Measurements from ENCODE around the gene TIPIN.

Gene TIPIN

DNA sequence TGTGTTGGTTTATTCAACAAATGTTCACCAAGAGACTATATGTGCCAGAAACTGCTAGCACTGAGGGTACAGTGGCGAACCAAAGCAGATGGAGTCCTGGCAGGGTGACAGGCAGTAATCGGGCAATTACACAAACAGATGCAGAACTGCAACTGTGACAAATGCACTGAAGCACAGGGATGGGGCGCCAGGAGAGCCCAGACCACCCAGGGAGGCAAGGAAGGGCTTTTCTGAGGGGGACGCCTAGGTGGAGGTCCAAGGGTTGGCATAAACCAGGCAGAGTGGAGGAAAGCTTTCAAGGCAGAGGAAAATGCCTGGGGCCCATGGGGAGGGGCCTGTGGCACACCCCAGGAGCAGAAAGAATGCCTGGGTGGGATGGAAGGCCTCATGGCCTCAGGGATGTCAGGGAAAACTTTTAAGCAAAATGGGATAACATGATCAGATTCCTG lies 57.7 kb downstream of the TIPIN start:
- Mint-ChIP-seq H3K27ac (no peak overlapping the region), H3K4me1 (peaks cover 18% of the 10 kb centered on the region), H3K9me3 (no peaks in the 10 kb centered on the region), H3K27me3 (no peaks in the 10 kb centered on the region), H3K36me3 (ENCODE audit: low read depth) (peaks cover 13% of the 10 kb centered on the region), H3K4me3 (no peak overlapping the region)
- no peak for DNase-seq
- ATAC-seq: no peak

DNA sequence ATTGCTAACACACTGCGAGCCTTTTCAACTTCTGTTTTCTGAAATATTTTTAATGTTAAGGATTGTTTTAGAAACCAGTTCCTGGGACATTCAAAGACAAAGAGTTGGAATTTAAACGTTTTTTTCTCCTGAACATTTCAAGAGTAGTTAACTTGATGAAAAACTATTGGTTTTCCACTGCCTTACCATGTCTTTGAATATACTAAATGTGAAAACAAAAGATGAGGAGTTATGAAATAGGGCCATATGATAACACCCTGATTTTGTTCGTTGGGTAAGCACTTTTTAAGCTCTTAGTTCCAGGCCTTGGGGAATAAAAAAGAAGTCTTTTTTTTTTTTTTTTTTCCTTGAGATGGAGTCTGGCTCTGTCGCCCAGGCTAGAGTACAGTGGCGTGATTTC lies 60.3 kb downstream of the TIPIN start:
- no peak for DNase-seq
- ATAC-seq: no peak
- no peaks in the 10 kb centered on the region for H3K9me3 Mint-ChIP-seq
- H3K27ac Mint-ChIP-seq: no peak overlapping the region
- peaks cover 32% of the 10 kb centered on the region for H3K4me1 Mint-ChIP-seq
- H3K36me3 Mint-ChIP-seq (ENCODE audit: low read depth): peaks cover 13% of the 10 kb centered on the region
- no peaks in the 10 kb centered on the region for H3K27me3 Mint-ChIP-seq
- no peak overlapping the region for H3K4me3 Mint-ChIP-seq

DNA sequence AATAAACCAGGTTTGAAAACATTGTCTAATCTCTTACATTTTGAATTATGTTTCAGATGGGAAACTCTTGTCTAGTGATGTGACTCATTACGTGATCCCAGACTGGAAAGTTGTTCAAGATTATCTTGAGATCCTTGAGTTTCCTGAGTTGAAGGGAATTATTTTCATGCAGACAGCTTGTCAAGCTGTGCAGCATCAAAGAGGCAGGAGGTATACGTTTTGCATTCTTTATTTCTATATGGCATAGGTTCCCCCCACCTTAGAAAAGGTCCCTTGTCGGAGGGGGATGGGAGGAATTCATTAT lies 61.6 kb downstream of the TIPIN start:
- DNase-seq (no peak), ATAC-seq (no peak)
- Mint-ChIP-seq H3K9me3 (no peaks in the 10 kb centered on the region), H3K4me3 (peak overlapping the region; percentile 84), H3K36me3 (ENCODE audit: low read depth) (peaks cover 13% of the 10 kb centered on the region), H3K27me3 (no peaks in the 10 kb centered on the region), H3K27ac (peak overlapping the region; percentile 95), H3K4me1 (peaks cover 40% of the 10 kb centered on the region)

DNA sequence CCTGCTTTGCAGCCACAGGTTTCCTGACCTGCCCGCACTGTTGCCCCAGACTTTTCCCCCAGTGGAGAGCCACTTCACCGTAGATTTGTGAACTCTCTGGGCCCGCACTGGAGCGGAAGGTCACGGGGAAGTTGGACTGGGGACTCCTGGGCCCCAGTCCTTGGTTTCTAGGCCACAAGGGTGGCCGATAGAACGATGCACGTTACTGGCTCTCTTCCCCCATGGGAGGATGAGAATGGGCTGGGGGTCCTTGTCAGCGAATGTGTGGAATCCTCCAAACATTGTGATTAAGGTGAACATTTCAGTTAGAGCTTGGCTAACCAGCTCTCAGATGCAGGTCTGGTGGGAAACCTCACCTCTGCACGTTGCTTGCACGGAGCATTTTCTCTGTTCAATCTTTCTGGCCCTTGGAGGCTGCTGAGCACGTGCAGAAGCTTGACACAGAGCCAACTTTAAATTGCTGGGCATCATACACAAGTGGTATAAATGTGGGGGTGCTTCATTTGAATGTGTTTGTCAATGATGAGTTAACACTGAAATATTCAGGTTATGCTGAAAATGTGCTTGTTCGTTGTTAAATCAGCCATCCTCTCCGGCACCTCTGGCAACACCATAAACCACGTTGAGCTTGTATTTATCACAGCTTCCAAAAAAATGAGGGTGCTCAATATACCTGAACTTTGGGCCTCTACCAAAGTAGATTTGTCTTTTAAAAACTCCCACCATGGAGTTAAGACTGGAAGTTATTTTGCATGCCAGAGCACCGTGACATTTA lies 62.1 kb downstream of the TIPIN start:
- peak; percentile 6 for ATAC-seq
- H3K36me3 Mint-ChIP-seq (ENCODE audit: low read depth): peaks cover 13% of the 10 kb centered on the region
- no peaks in the 10 kb centered on the region for H3K9me3 Mint-ChIP-seq
- H3K27ac Mint-ChIP-seq: peak overlapping the region; percentile 95
- H3K27me3 Mint-ChIP-seq: no peaks in the 10 kb centered on the region
- peaks cover 40% of the 10 kb centered on the region for H3K4me1 Mint-ChIP-seq
- peak overlapping the region; percentile 84 for H3K4me3 Mint-ChIP-seq
- no peak for DNase-seq

DNA sequence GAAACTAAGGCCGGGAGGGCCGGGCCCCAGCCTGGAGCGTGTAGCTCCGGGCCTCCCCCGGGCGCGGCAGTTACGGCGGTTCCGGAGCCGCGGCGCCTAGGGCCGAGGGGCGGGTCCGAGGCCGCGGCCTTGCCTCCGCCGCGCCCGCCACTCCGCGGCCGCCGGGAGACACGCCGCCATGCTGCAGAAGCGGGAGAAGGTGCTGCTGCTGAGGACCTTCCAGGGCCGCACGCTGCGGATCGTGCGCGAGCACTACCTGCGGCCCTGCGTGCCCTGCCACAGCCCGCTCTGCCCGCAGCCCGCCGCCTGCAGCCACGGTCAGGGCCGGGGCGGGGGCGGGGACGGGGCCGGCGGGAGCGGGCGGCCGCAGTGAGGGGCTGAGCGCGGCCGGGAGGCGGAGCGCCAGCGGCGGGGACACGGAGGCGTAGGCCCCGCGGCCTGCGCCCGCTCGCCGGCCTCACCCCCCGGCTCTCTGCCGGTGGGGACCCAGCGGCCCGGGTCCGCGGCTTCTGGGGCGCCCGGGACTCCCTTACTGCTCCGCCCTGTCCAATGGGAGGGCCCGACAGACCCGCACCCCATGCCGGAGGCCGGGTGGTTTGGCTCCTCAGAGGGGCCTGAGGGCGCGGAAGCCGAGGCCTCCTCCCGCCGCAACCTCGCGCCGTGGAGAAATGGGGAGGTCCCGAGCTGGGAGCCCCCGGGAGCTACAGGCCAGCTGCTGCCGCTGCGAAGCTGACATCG lies 62.9 kb downstream of the TIPIN start, which contains the start of gene DIS3L:
Gene DIS3L, plus strand, starts transcription at position 150 of the 738 bp plus-strand sequence. Its CDS starts 29 bp downstream, at position 179.
- Mint-ChIP-seq H3K36me3 (ENCODE audit: low read depth) (peaks cover 10% of the 10 kb centered on the region), H3K9me3 (no peaks in the 10 kb centered on the region), H3K4me3 (peak within 1 kb of the TSS; percentile 84), H3K4me1 (peaks cover 40% of the 10 kb centered on the region), H3K27me3 (no peaks in the 10 kb centered on the region), H3K27ac (peak within 1 kb of the TSS; percentile 95)
- DNase-seq (peak; percentile 70), ATAC-seq (peak; percentile 75)

DNA sequence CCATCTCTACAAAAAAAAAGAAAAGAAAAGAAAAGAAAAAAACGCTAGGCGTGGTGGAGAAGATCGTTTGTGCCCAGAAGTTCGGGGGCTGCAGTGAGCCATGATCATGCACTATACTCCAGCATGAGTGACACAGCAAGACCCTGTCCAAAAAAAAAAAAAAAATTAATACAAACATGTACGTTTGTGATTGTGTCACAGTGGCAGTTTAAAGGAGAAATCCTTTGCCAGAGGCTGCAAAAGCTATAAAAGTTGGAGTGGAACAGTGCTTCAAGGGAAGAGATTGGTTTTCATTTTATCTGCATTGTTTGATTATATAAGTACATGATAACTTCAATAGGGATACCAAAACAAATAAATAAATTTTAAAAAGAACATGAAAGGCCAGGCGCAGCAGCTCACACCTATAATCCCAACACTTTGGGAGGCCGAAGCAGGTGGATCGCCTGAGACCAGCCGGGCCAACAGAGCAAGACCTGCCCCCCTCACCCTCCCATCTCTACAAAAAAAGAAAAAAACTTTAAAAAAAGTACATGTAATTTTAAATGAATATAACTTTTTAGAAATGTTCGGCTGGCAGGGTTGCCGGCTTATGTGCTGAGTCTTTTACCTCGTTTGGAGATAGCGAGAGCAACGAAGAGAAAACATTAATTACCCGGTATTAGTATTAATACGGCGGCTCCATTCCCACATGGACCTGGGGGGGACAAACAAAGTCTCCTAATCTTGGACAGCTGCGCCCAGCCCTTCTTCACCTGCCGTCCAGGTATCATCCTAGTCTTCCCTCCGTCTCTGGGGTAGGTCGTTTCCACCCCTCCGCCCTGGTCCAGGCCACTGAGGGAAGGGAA lies 63.7 kb downstream of the TIPIN start:
- peaks cover 9% of the 10 kb centered on the region for H3K36me3 Mint-ChIP-seq (ENCODE audit: low read depth)
- peaks cover 40% of the 10 kb centered on the region for H3K4me1 Mint-ChIP-seq
- no peaks in the 10 kb centered on the region for H3K27me3 Mint-ChIP-seq
- no peaks in the 10 kb centered on the region for H3K9me3 Mint-ChIP-seq
- peak overlapping the region; percentile 90 for H3K27ac Mint-ChIP-seq
- DNase-seq (peak; percentile 2), ATAC-seq (no peak)
- peak overlapping the region; percentile 83 for H3K4me3 Mint-ChIP-seq

DNA sequence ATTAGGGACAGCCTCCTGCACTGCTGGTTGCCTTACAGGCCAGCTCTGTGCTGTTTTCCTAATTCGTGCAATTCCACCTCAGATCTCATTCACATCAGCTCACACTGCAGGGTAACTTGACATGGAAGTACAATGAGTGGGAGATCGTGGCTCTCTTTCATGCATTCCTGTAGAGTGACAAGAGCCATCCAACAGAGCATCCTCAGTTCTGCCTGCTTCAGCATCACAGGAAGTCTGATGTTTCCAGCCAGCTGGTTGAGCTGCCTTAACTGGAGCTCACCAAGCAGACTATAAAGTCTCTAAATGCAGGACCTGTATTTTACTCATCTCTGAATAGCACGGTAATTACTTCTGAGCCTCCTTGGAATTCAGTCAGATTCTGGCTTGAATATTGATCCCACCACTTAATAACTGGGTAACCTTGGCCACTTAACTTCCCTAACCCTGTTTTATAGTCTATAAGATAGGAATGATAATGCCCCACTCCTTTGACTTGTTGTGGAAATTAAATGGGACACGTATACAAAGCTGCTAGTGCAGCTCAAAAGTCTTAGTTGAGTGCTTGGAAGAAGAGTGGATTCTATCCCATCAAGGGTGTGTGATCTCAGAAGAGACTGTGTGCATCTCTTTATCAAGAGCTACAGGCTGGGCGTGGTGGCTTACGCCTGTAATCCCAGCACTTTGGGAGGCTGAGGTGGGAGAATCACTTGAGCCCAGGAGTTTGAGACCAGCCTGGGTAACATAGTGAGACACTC lies 64.5 kb downstream of the TIPIN start:
- no peaks in the 10 kb centered on the region for H3K27me3 Mint-ChIP-seq
- DNase-seq (no peak), ATAC-seq (no peak)
- H3K9me3 Mint-ChIP-seq: no peaks in the 10 kb centered on the region
- H3K4me3 Mint-ChIP-seq: peak overlapping the region; percentile 83
- peak overlapping the region; percentile 90 for H3K27ac Mint-ChIP-seq
- peaks cover 5% of the 10 kb centered on the region for H3K36me3 Mint-ChIP-seq (ENCODE audit: low read depth)
- H3K4me1 Mint-ChIP-seq: peaks cover 42% of the 10 kb centered on the region

DNA sequence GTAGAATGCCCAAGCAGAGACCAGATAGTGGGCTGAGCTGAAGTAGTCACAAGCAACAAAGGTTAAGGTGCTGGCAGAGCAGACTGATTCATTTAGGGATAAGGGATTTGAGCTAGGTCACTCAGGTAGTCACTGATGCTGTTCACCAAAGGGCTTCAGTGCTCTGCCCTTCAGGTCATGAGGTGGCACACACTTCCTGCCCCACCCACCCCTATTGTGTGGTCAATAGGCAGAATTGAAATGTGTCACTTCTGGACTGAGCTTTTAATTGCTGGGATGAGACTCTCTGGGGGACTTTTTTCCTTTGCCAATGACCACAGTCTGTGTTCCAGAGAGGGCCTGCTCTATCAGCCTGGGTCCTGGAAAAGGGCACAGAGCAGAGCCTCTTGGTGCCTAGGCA lies 66.0 kb downstream of the TIPIN start:
- H3K27me3 Mint-ChIP-seq: no peaks in the 10 kb centered on the region
- H3K36me3 Mint-ChIP-seq (ENCODE audit: low read depth): no peaks in the 10 kb centered on the region
- H3K27ac Mint-ChIP-seq: no peak overlapping the region
- no peak overlapping the region for H3K4me3 Mint-ChIP-seq
- ATAC-seq: peak; percentile 20
- peaks cover 39% of the 10 kb centered on the region for H3K4me1 Mint-ChIP-seq
- DNase-seq: peak; percentile 10
- no peaks in the 10 kb centered on the region for H3K9me3 Mint-ChIP-seq

DNA sequence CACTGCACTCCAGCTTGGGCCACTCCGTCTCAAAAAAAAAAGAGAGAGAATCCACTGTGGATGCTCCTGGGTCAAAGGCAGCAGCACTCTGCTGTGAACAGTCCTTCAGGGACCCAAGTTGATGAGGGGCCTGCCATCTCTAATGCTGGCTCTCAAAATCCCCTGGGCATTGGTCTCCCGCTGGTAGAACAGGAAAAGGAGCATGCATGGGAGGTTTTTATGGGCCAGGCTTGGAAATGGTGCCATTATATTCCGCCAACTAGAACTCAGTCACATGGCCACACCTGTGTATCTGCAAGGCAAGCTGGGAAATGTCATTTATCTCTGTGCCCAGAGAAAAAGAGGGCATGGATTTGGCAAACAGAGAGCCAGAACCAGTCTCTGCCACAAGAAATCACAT lies 66.5 kb downstream of the TIPIN start:
- H3K4me1 Mint-ChIP-seq: peaks cover 33% of the 10 kb centered on the region
- H3K4me3 Mint-ChIP-seq: no peak overlapping the region
- H3K9me3 Mint-ChIP-seq: no peaks in the 10 kb centered on the region
- no peak overlapping the region for H3K27ac Mint-ChIP-seq
- H3K27me3 Mint-ChIP-seq: no peaks in the 10 kb centered on the region
- H3K36me3 Mint-ChIP-seq (ENCODE audit: low read depth): no peaks in the 10 kb centered on the region
- ATAC-seq (no peak), DNase-seq (no peak)

DNA sequence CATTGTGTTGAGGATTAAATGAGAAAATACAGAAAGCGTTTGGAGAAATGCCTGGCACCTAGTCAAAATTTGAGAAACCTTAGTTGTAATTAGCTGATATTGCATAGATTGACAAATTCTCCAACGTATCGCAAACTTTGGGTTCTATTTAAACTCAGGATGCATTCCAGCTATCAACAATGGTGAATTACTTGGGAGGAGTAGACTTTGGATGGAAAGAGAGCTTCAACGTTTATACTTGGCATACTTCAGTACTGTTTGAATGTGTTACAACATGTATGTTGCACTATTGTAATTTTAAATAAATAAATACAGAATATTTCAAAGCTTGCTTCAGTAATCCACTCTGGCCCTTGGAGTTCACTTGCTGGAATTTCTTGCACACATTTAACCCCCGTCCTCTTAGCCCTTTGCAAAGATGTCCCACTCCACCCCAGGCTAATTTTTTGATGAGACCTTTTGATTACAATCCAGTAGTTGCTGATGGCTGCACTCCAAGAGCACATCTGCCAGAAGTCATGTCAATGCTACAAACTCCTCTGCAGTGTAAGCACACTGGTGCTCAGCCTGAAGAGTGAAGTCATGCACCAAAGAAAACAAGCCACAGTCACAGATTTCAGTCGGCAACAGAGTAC lies 67.8 kb downstream of the TIPIN start:
- no peak overlapping the region for H3K27ac Mint-ChIP-seq
- DNase-seq (no peak), ATAC-seq (no peak)
- H3K36me3 Mint-ChIP-seq (ENCODE audit: low read depth): no peaks in the 10 kb centered on the region
- no peak overlapping the region for H3K4me3 Mint-ChIP-seq
- H3K4me1 Mint-ChIP-seq: peaks cover 24% of the 10 kb centered on the region
- no peaks in the 10 kb centered on the region for H3K9me3 Mint-ChIP-seq
- H3K27me3 Mint-ChIP-seq: no peaks in the 10 kb centered on the region

DNA sequence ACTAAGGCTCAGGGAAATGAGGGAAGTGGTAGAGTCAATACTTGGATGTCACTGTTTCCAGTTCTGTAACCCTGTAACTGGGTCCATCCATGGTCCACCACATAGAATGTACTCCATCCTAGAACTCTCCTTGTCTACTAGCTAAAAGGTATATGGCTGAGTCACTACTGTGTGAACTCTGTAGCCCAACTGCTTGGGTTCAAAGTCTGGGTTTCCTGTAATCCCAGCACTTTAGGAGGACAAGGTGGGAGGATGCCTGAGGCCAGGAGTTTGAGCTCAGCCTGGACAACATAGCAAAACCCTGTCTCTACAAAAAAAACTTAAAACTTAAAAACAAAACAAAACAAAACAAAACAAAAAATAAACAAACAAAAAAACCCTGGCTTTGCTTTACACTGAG lies 68.4 kb downstream of the TIPIN start:
- Mint-ChIP-seq H3K9me3 (no peaks in the 10 kb centered on the region), H3K4me1 (peaks cover 24% of the 10 kb centered on the region), H3K36me3 (ENCODE audit: low read depth) (no peaks in the 10 kb centered on the region), H3K4me3 (no peak overlapping the region), H3K27me3 (no peaks in the 10 kb centered on the region), H3K27ac (no peak overlapping the region)
- ATAC-seq (no peak), DNase-seq (no peak)

DNA sequence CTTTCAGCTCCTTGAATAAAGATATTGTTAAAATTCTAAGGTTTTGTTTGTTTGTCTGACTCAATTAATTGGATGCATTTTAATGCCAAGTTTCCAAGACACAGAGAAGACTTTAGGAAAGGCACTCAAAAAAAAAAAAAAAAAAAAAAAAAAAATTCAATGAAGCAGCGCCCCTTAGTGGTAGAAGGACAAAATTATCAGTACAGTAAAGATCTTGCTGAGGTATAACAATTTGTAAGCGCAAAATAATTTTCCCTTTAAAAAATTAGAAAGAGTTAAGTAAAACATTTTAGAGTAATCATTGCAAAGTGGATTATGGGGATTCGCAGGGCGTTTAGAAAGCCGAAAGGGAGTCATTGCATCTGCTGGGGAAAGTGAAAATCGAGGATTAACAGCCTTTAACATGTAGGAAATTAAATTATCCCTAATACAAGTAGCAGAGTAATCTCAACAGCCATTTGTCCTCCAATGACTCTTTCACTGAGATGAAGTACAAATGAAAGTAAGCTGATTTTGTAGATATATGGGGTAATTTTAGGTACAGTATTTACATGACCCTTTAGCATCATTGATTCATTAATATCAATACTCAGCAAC lies 68.9 kb downstream of the TIPIN start:
- Mint-ChIP-seq H3K4me3 (no peak overlapping the region), H3K4me1 (peaks cover 22% of the 10 kb centered on the region)

More for the DNA sequence above, 68.9 kb downstream of the TIPIN start:
- ATAC-seq (no peak), DNase-seq (no peak)
- Mint-ChIP-seq H3K27me3 (no peaks in the 10 kb centered on the region), H3K36me3 (ENCODE audit: low read depth) (no peaks in the 10 kb centered on the region), H3K27ac (no peak overlapping the region), H3K9me3 (no peaks in the 10 kb centered on the region)

Measured in activated naive CD8-positive, alpha-beta T cell treated with anti-CD3 and anti-CD28 coated beads, Interleukin-2, amount 50 U/mL, for 24 hours (primary cell).